ENCODE measurements around the gene GGA2.

DNA sequence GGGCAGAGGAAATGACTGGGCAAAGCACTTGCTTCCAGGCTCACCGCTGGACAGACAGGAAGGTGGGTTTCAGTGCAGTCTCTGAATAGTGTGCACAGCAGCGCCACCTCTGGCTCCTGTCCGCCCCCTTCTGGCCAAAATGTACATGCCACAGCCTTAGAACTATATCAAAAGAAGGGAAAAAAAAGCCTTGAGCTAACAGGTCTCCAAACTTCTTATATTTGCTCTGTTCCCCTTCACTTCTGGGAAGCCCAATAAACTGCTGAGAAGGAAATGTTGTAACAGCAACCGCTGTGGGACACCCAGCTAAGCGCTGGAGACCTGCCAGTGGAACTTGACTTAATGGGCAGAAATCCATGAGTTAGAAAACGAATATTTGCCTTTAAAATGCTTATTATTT is 74.8 kb downstream of the GGA2 start:
- TF ChIP-seq EZH2phosphoT487 (IDR thresholded peaks at IDR 0.05; ENCODE audit: borderline replicate concordance, low read length) (no peak), EZH2 (IDR thresholded peaks at IDR 0.05; ENCODE audit: low read length, unreplicated experiment) (no peak)
- TF ChIP-seq, protein P1, sequence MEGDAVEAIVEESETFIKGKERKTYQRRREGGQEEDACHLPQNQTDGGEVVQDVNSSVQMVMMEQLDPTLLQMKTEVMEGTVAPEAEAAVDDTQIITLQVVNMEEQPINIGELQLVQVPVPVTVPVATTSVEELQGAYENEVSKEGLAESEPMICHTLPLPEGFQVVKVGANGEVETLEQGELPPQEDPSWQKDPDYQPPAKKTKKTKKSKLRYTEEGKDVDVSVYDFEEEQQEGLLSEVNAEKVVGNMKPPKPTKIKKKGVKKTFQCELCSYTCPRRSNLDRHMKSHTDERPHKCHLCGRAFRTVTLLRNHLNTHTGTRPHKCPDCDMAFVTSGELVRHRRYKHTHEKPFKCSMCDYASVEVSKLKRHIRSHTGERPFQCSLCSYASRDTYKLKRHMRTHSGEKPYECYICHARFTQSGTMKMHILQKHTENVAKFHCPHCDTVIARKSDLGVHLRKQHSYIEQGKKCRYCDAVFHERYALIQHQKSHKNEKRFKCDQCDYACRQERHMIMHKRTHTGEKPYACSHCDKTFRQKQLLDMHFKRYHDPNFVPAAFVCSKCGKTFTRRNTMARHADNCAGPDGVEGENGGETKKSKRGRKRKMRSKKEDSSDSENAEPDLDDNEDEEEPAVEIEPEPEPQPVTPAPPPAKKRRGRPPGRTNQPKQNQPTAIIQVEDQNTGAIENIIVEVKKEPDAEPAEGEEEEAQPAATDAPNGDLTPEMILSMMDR (conservative IDR thresholded peaks at IDR 0.05; ENCODE audit: low read depth, low read length): peak; percentile 87
